Ishikawa (cell line): ENCODE results near the gene SLC2A2.

Experiments
- CEBPB ChIP-seq: IDR thresholded peaks from 2 replicates; pipeline ENCODE4 v1.6.1; 2012
- EP300 ChIP-seq: IDR thresholded peaks from 2 replicates; pipeline ENCODE4 v1.6.1; 2012; ENCODE audit warnings: borderline replicate concordance
- TAF1 ChIP-seq: IDR thresholded peaks from 2 replicates; pipeline ENCODE4 v1.6.1; 2012; ENCODE audit warnings: low read depth, mild to moderate bottlenecking
- YY1 ChIP-seq: IDR thresholded peaks from 2 replicates; pipeline ENCODE4 v1.6.1; 2012; ENCODE audit warnings: low read depth
- TF ChIP-seq, protein P1 (sequence below): IDR thresholded peaks from 2 replicates; pipeline ENCODE4 v1.6.1; 2012

DNA sequence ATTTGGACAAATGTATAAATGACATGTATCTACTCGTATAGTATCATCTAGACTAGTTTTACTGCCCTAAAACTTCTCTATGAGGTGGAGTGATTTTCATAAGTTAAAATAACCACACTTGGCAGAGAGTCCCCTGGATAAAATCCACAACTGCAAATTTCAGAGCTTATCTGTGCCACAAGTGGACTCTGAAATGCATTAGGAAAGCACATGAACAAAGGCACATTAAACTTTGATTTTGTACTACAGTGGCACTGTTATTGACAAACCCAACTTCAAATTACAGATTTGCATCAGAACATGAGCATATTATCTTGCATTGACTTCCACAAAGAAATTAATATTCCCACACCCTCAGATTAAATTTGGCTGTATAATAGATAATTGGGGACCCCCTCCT lies 60.0 kb downstream of the SLC2A2 start:
- no peak for TF ChIP-seq EP300
- TF ChIP-seq, protein P1, sequence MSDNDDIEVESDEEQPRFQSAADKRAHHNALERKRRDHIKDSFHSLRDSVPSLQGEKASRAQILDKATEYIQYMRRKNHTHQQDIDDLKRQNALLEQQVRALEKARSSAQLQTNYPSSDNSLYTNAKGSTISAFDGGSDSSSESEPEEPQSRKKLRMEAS, result no peak
- no peak for TF ChIP-seq CEBPB
- no peak for TF ChIP-seq TAF1
- TF ChIP-seq YY1, result no peak
